H1 (cell line): ENCODE results near the gene DAZAP2. TPM values are rescaled to one million over a fixed set of nuclear protein-coding genes. Genes with fewer than 3 reads are reported as not detected.

Experiments
- BCL11A ChIP-seq, 2 experiments: IDR thresholded peaks; one replicate each; pipeline ENCODE4 v1.6.1; 2011; ENCODE audit warnings: low read depth in 2 of 2, low read length in 2 of 2, mild to moderate bottlenecking in 2 of 2
- CREB1 ChIP-seq: IDR thresholded peaks from 2 replicates; pipeline ENCODE4 v1.6.1; 2012; ENCODE audit warnings: inconsistent platforms
- FOSL1 ChIP-seq: IDR thresholded peaks from 2 replicates; pipeline ENCODE4 v1.6.1; 2011; ENCODE audit warnings: mild to moderate bottlenecking, low read depth, low read length, moderate library complexity; ENCODE audit not compliant: insufficient read depth
- HDAC6 ChIP-seq: IDR thresholded peaks from one replicate; pipeline ENCODE4 v1.7.1; 2012; ENCODE audit warnings: low read depth, mild to moderate bottlenecking, inconsistent platforms, low read length, moderate library complexity
- JUND ChIP-seq: IDR thresholded peaks from 2 replicates; pipeline ENCODE4 v1.6.1; 2011; ENCODE audit warnings: mild to moderate bottlenecking, improper control_type of control experiment, low read length
- KDM1A ChIP-seq: fragments of 200-600, 300-600 bp; sonication (generic); IDR thresholded peaks from 2 replicates; pipeline ENCODE4 v1.7.1; 2016; ENCODE audit warnings: mild to moderate bottlenecking, low read length, borderline replicate concordance
- KDM4A ChIP-seq: IDR thresholded peaks from one replicate; pipeline ENCODE4 v1.7.1; 2012; ENCODE audit warnings: low read depth, mild to moderate bottlenecking, moderate library complexity, low read length, inconsistent platforms; ENCODE audit not compliant: severe bottlenecking
- PHF8 ChIP-seq: fragments of 200-600 bp; sonication (generic); conservative IDR thresholded peaks from 2 replicates; pipeline ENCODE4 v1.7.1; 2012; ENCODE audit warnings: low read depth, mild to moderate bottlenecking, inconsistent platforms, low read length, moderate library complexity
- RBBP5 ChIP-seq: IDR thresholded peaks from 2 replicates; pipeline ENCODE4 v1.7.1; 2012; ENCODE audit warnings: low read depth, mild to moderate bottlenecking, inconsistent platforms, low read length, moderate library complexity, borderline replicate concordance
- TAF7 ChIP-seq: optimal IDR thresholded peaks from 2 replicates; pipeline ENCODE3; 2011; ENCODE audit warnings: low read depth, mild to moderate bottlenecking, inconsistent platforms, low read length, moderate library complexity, borderline replicate concordance
- TCF12 ChIP-seq: IDR thresholded peaks from 2 replicates; pipeline ENCODE4 v1.6.1; 2011; ENCODE audit warnings: low read depth, mild to moderate bottlenecking, low read length
- polyA plus RNA-seq, 7 experiments: library from polyadenylated mRNA; depleted of rRNA in 3 of 7; stranded (reverse) in 5 of 7; unstranded in 2 of 7; fragments of >200 nt in 5 of 7; fragments of 200-250 nt in 2 of 7; gene quantifications; 1 replicate in 5 of 7; 2 replicates in 1 of 7; 4 replicates in 1 of 7; pipeline versions ENCODE4 v1.2.1 to v1.2.3, GENCODE V29; 2011 to 2013; ENCODE audit warnings: missing spikeins in 2 of 7, mixed read lengths in 2 of 7
- total RNA-seq: library from RNA; stranded (reverse); fragmentation: NEBNext Ultra II Directional; extraction: Animal tissue kit (Norgen Biotek cat#: 25700); gene quantifications from 2 replicates; pipeline ENCODE4 v1.2.1, GENCODE V29; 2021
- TF ChIP-seq, protein P1 (sequence below): fragments of 300-600 bp; sonication (generic); IDR thresholded peaks from 2 replicates; pipeline ENCODE4 v1.7.1; 2012; ENCODE audit warnings: low read length, moderate library complexity, mild to moderate bottlenecking, inconsistent platforms; ENCODE audit not compliant: insufficient replicate concordance

The DAZAP2 gene
- total and polyA plus RNA-seq, 2 of the 8 experiments (the other 6 are each of a cell fraction or from before 2014, with no cell fraction given) = 27.1 to 77.2 TPM

DNA sequence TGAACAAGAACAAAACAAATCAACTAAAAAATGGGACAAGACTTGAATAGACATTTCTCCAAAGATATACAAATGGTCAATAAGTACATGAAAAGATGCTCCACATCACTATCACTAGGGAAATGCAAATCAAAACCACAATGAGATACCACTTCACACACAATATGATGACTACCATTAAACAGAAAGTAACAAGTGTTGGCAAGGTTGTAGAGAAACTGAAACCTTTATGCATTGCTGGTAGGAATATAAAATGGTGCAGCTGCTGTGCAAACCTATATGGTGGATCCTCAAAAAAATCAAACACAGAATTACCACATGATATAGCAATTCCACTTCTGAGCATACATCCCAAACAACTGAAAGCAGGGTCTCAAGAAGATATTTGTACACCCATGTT is 26.4 kb downstream of the DAZAP2 start (continued):
- TF ChIP-seq, protein P1, sequence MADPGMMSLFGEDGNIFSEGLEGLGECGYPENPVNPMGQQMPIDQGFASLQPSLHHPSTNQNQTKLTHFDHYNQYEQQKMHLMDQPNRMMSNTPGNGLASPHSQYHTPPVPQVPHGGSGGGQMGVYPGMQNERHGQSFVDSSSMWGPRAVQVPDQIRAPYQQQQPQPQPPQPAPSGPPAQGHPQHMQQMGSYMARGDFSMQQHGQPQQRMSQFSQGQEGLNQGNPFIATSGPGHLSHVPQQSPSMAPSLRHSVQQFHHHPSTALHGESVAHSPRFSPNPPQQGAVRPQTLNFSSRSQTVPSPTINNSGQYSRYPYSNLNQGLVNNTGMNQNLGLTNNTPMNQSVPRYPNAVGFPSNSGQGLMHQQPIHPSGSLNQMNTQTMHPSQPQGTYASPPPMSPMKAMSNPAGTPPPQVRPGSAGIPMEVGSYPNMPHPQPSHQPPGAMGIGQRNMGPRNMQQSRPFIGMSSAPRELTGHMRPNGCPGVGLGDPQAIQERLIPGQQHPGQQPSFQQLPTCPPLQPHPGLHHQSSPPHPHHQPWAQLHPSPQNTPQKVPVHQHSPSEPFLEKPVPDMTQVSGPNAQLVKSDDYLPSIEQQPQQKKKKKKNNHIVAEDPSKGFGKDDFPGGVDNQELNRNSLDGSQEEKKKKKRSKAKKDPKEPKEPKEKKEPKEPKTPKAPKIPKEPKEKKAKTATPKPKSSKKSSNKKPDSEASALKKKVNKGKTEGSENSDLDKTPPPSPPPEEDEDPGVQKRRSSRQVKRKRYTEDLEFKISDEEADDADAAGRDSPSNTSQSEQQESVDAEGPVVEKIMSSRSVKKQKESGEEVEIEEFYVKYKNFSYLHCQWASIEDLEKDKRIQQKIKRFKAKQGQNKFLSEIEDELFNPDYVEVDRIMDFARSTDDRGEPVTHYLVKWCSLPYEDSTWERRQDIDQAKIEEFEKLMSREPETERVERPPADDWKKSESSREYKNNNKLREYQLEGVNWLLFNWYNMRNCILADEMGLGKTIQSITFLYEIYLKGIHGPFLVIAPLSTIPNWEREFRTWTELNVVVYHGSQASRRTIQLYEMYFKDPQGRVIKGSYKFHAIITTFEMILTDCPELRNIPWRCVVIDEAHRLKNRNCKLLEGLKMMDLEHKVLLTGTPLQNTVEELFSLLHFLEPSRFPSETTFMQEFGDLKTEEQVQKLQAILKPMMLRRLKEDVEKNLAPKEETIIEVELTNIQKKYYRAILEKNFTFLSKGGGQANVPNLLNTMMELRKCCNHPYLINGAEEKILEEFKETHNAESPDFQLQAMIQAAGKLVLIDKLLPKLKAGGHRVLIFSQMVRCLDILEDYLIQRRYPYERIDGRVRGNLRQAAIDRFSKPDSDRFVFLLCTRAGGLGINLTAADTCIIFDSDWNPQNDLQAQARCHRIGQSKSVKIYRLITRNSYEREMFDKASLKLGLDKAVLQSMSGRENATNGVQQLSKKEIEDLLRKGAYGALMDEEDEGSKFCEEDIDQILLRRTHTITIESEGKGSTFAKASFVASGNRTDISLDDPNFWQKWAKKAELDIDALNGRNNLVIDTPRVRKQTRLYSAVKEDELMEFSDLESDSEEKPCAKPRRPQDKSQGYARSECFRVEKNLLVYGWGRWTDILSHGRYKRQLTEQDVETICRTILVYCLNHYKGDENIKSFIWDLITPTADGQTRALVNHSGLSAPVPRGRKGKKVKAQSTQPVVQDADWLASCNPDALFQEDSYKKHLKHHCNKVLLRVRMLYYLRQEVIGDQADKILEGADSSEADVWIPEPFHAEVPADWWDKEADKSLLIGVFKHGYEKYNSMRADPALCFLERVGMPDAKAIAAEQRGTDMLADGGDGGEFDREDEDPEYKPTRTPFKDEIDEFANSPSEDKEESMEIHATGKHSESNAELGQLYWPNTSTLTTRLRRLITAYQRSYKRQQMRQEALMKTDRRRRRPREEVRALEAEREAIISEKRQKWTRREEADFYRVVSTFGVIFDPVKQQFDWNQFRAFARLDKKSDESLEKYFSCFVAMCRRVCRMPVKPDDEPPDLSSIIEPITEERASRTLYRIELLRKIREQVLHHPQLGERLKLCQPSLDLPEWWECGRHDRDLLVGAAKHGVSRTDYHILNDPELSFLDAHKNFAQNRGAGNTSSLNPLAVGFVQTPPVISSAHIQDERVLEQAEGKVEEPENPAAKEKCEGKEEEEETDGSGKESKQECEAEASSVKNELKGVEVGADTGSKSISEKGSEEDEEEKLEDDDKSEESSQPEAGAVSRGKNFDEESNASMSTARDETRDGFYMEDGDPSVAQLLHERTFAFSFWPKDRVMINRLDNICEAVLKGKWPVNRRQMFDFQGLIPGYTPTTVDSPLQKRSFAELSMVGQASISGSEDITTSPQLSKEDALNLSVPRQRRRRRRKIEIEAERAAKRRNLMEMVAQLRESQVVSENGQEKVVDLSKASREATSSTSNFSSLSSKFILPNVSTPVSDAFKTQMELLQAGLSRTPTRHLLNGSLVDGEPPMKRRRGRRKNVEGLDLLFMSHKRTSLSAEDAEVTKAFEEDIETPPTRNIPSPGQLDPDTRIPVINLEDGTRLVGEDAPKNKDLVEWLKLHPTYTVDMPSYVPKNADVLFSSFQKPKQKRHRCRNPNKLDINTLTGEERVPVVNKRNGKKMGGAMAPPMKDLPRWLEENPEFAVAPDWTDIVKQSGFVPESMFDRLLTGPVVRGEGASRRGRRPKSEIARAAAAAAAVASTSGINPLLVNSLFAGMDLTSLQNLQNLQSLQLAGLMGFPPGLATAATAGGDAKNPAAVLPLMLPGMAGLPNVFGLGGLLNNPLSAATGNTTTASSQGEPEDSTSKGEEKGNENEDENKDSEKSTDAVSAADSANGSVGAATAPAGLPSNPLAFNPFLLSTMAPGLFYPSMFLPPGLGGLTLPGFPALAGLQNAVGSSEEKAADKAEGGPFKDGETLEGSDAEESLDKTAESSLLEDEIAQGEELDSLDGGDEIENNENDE = no peak
- TF ChIP-seq HDAC6 (no peak), KDM1A (no peak), BCL11A (IDR thresholded peaks at IDR 0.05; ENCODE audit: low read depth in 2 of 2, low read length in 2 of 2) (no peak), JUND (no peak), RBBP5 (no peak), FOSL1 (no peak), TCF12 (no peak), CREB1 (no peak), PHF8 (no peak), KDM4A (no peak), TAF7 (no peak)
